Stimulated activated CD4-positive, alpha-beta T cell treated with anti-CD3 and anti-CD28 coated beads, Interleukin-2, amount 100 ng/mL, for 4 hours (primary cell): ENCODE measurements around the gene SLC25A39.

Experiments used
- DNase-seq: peaks from one replicate; pipeline ENCODE4 v3.0.0-alpha.2; 2020; ENCODE audit warnings: low read depth

Gene SLC25A39

DNA sequence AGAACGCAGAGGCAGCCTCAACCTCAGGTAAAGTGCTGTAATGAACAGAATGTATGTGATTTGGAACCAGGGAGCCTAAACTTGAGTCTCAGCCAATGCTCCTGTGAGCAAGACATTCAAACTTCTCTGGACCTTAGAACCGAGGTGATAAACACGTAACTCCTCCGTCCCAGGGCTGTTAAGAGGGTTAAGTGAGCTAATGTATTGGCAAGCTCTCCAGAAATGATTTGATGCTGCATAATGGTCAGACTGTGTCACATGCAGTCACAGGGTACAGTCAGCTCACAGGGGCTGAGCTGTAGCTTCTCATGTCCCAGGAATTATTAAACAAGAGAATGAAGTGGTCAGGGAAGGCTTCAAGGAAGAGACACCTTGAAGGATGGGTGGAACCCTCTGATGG, 46.6 kb downstream of the SLC25A39 start:
- no peak for DNase-seq

GRCh38 chr17:44273607-44274006, 51.0 kb downstream of the SLC25A39 start:
- no peak for DNase-seq

DNA sequence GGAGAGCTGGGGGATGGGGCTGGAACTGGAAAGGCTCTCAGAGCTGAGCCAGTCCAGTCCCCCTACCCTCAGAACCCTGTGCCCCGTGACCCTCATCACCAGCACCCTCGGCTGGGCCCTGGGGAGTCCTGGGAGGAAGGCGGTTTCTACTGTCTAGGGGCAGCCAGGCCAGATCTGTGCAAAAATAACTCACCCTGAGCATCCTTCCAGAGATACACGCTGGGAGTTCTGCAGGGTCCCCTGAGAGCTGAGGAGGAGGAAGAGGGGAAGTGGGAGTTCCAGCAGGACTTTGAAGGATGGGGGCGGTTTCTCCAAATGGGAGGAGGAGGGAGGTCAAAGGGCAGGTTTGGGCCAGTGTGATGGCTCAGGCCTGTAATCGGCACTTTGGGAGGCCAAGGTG, 51.7 kb downstream of the SLC25A39 start:
- DNase-seq: no peak

- DNase-seq: no peak
These were observed 52.2 kb downstream of the SLC25A39 start for GRCh38 chr17:44272321-44272951.
